Measurements from ENCODE around the gene MAGEB6. TPM values are rescaled to one million over a fixed set of nuclear protein-coding genes. Genes with fewer than 3 reads are reported as not detected.
"Not testable (repeated sequence)": the region's sequence is repeated elsewhere in the genome, so short reads cannot be mapped to it uniquely, and the experiment has no call there.

Gene MAGEB6
- total RNA-seq (2014; rRNA removed; shearing (Covaris generic)): not detected in 2 replicates

- no peak for DNase-seq (ENCODE audit: low spot score)
- in situ Hi-C loops (cut with HindIII; ENCODE audit: low sequenced_read_pairs): no loop called here
Observed at GRCh38 chrX:26192204-26192603, at the start of gene MAGEB6. TSS of gene MAGEB6 (plus strand) at chrX:26192440. CDS start at chrX:26193847, 1,407 bp downstream.

- in situ Hi-C loops (cut with HindIII; ENCODE audit: low sequenced_read_pairs): no loop called here
- DNase-seq (ENCODE audit: low spot score): no peak
Observed at GRCh38 chrX:26146024-26146423, 46.2 kb upstream of the MAGEB6 start.

- in situ Hi-C loops (cut with HindIII; ENCODE audit: low sequenced_read_pairs): no loop called here
- DNase-seq (ENCODE audit: low spot score): no peak
Observed at GRCh38 chrX:26160301-26160700, 31.9 kb upstream of the MAGEB6 start, which contains the start of gene MAGEB6B. TSS of gene MAGEB6B (plus strand) at chrX:26160601. CDS start at chrX:26160601, 0 bp downstream.

- in situ Hi-C loops (cut with HindIII; ENCODE audit: low sequenced_read_pairs): no loop called here
- DNase-seq (ENCODE audit: low spot score): no peak
Observed at GRCh38 chrX:26203561-26203960, 11.3 kb downstream of the MAGEB6 start.

- DNase-seq (ENCODE audit: low spot score); in situ Hi-C loops (cut with HindIII; ENCODE audit: low sequenced_read_pairs): not testable (repeated sequence)
Observed at GRCh38 chrX:26204717-26205116, 12.5 kb downstream of the MAGEB6 start.

- DNase-seq (ENCODE audit: low spot score): no peak
- in situ Hi-C loops (cut with HindIII; ENCODE audit: low sequenced_read_pairs): no loop called here
Observed at GRCh38 chrX:26208012-26208411, 15.8 kb downstream of the MAGEB6 start.

GRCh38 chrX:26215869-26216268, 23.6 kb downstream of the MAGEB6 start, which contains the start of gene MAGEB5:
TSS of gene MAGEB5 (plus strand) at chrX:26216169. CDS start at chrX:26217302, 1,133 bp downstream.
- no peak for DNase-seq (ENCODE audit: low spot score)
- in situ Hi-C loops (cut with HindIII; ENCODE audit: low sequenced_read_pairs): no loop called here

GRCh38 chrX:26219351-26219750, 27.1 kb downstream of the MAGEB6 start:
- no peak for DNase-seq (ENCODE audit: low spot score)
- in situ Hi-C loops (cut with HindIII; ENCODE audit: low sequenced_read_pairs): no loop called here

- in situ Hi-C loops (cut with HindIII; ENCODE audit: low sequenced_read_pairs): no loop called here
- DNase-seq (ENCODE audit: low spot score): no peak
Observed at GRCh38 chrX:26234177-26234576, 41.9 kb downstream of the MAGEB6 start.

Other genes with a start within 250 kb of the MAGEB6 start
- gene MAGEB18, start 54.1 kb upstream of the MAGEB6 start, total RNA-seq (2014; rRNA removed; shearing (Covaris generic)): not detected in 2 replicates
- gene MAGEB6B, start 31.8 kb upstream of the MAGEB6 start, total RNA-seq (2014; rRNA removed; shearing (Covaris generic)): not detected in 2 replicates
- gene MAGEB5, start 23.7 kb downstream of the MAGEB6 start, total RNA-seq (2014; rRNA removed; shearing (Covaris generic)): not detected in 2 replicates

Data from G401 (cell line).